HUDEP-2 (cell line): ENCODE measurements around the gene TAF1L.

Experiments used
- DNase-seq, 76 experiments: peaks; one replicate each; lab custom pipeline; 2025; ENCODE audit not compliant: unreplicated experiment in 76 of 76; lab: John Stamatoyannopoulos, UW

The TAF1L gene

GRCh38 chr9:32590476-32590875 is 45.0 kb downstream of the TAF1L start:
- DNase-seq, result no peak

- peak in 17 of 76 experiments; percentile 4 to 46 (median 17) for DNase-seq
Observed at GRCh38 chr9:32589083-32589723, 46.3 kb downstream of the TAF1L start.

GRCh38 chr9:32587901-32588300 is 47.6 kb downstream of the TAF1L start:
- no peak for DNase-seq

- no peak for DNase-seq
Observed at GRCh38 chr9:32584784-32585183, 50.7 kb downstream of the TAF1L start.

GRCh38 chr9:32581512-32582143 is 53.8 kb downstream of the TAF1L start:
- DNase-seq, result peak in 47 of 76 experiments; percentile 4 to 72 (median 40)

GRCh38 chr9:32580631-32581300 is 54.7 kb downstream of the TAF1L start:
- DNase-seq, result peak in 28 of 76 experiments; percentile 3 to 54 (median 16)

- DNase-seq, result peak in 58 of 76 experiments; percentile 2 to 73 (median 44)
Observed at GRCh38 chr9:32579706-32580331, 55.6 kb downstream of the TAF1L start.
